IMR-90 (cell line): ENCODE measurements around the gene GRB10. TPM values are rescaled to one million over a fixed set of nuclear protein-coding genes. Genes with fewer than 3 reads are reported as not detected.
"Not testable (repeated sequence)": the region's sequence is repeated elsewhere in the genome, so short reads cannot be mapped to it uniquely, and the experiment has no call there.

Experiments used
- ATAC-seq: fragments of 200-7000 bp; cut with Tn5 transposase; 2 replicates; pipeline ENCODE4 v1.9.1; 2020; ENCODE audit warnings: low read depth, mild to moderate bottlenecking, moderate library complexity
- BruUV-seq: library from RNA; stranded (reverse); fragments of 400-500 nt; replicated peaks from 2 replicates; lab custom pipeline; 2021; lab: Mats Ljungman, UMichigan
- CTCF ChIA-PET: fragments of 300-600 bp; formaldehyde crosslinking; extraction: SDS; loops from one replicate; lab custom pipeline; 2021; ENCODE audit warnings: antibody characterized with exemption; lab: Yijun Ruan, JAX
- POLR2A ChIA-PET: fragments of 300-600 bp; sonication (Branson Sonifier 250); formaldehyde crosslinking; loops from one replicate; lab custom pipeline; 2022; ENCODE audit warnings: antibody characterized with exemption; ENCODE audit not compliant: unreplicated experiment; lab: Charles Lee
- DNase-seq: peaks from one replicate; pipeline ENCODE4 v3.0.0; 2013
- H2AFZ ChIP-seq: replicated peaks from 2 replicates; pipeline ENCODE3; 2013; ENCODE audit warnings: low read length, mild to moderate bottlenecking; ENCODE audit not compliant: poor library complexity
- H2AK5ac ChIP-seq: 2 replicates; pipeline ENCODE4 v1.6.1; 2013; ENCODE audit warnings: low read depth, low read length, inconsistent platforms
- H2AK9ac ChIP-seq: replicated peaks from 2 replicates; pipeline ENCODE3; 2013; ENCODE audit warnings: mild to moderate bottlenecking, low read depth, low read length, moderate library complexity; ENCODE audit not compliant: poor library complexity
- H2BK120ac ChIP-seq: 2 replicates; pipeline ENCODE4 v1.6.1; 2013; ENCODE audit warnings: low read depth, low read length, inconsistent platforms
- H2BK15ac ChIP-seq: 3 replicates; pipeline ENCODE4 v1.6.1; 2013; ENCODE audit warnings: low read depth, low read length, inconsistent platforms
- H2BK20ac ChIP-seq: 2 replicates; pipeline ENCODE4 v1.6.1; 2013; ENCODE audit warnings: low read depth, mild to moderate bottlenecking, inconsistent platforms, low read length, moderate library complexity
- H2BK5ac ChIP-seq: 2 replicates; pipeline ENCODE4 v1.6.1; 2013; ENCODE audit warnings: mild to moderate bottlenecking, low read depth, low read length, inconsistent platforms; ENCODE audit not compliant: poor library complexity, severe bottlenecking
- H3K14ac ChIP-seq: replicated peaks from 2 replicates; pipeline ENCODE4 v1.6.1; 2013; ENCODE audit warnings: low read depth, low read length, inconsistent platforms
- H3K18ac ChIP-seq: 2 replicates; pipeline ENCODE4 v1.6.1; 2013; ENCODE audit warnings: low read depth, low read length, control low read depth
- H3K23ac ChIP-seq: 2 replicates; pipeline ENCODE4 v1.6.1; 2013; ENCODE audit warnings: low read depth, low read length, inconsistent platforms
- H3K27ac ChIP-seq: 2 replicates; pipeline ENCODE4 v1.5.1; 2013; ENCODE audit warnings: mild to moderate bottlenecking, control low read depth, low read length; ENCODE audit not compliant: insufficient read depth
- H3K27me3 ChIP-seq: 2 replicates; pipeline ENCODE4 v1.6.1; 2013; ENCODE audit warnings: low read length; ENCODE audit not compliant: control insufficient read depth, insufficient read depth
- H3K36me3 ChIP-seq: 2 replicates; pipeline ENCODE4 v1.6.1; 2013; ENCODE audit warnings: low read length, mixed read lengths; ENCODE audit not compliant: control insufficient read depth, insufficient read depth
- H3K4ac ChIP-seq: 2 replicates; pipeline ENCODE4 v1.6.1; 2013; ENCODE audit warnings: low read depth, low read length, inconsistent platforms
- H3K4me1 ChIP-seq: 2 replicates; pipeline ENCODE4 v1.6.1; 2013; ENCODE audit warnings: low read length, mixed read lengths; ENCODE audit not compliant: control insufficient read depth, insufficient read depth
- H3K4me2 ChIP-seq: 2 replicates; pipeline ENCODE4 v1.6.1; 2013; ENCODE audit warnings: low read depth, mild to moderate bottlenecking, control low read depth, low read length, moderate library complexity
- H3K4me3 ChIP-seq: 2 replicates; pipeline ENCODE4 v1.5.1; 2013; ENCODE audit warnings: low read depth, mild to moderate bottlenecking, control low read depth, low read length, moderate library complexity; ENCODE audit not compliant: insufficient read depth
- H3K56ac ChIP-seq: 2 replicates; pipeline ENCODE4 v1.6.1; 2013; ENCODE audit warnings: low read length, inconsistent platforms; ENCODE audit not compliant: insufficient read depth; ENCODE audit errors: extremely low read depth
- H3K79me1 ChIP-seq, 2 experiments: 2 replicates each; pipeline ENCODE4 v1.6.1; 2013; ENCODE audit warnings: low read length in 2 of 2, inconsistent platforms in 1 of 2, low read depth in 1 of 2
- H3K9ac ChIP-seq: 2 replicates; pipeline ENCODE4 v1.6.1; 2013; ENCODE audit warnings: low read depth, low read length, control low read depth
- H3K9me1 ChIP-seq: 2 replicates; pipeline ENCODE4 v1.6.1; 2013; ENCODE audit warnings: low read length, inconsistent platforms; ENCODE audit not compliant: insufficient read depth
- H3K9me3 ChIP-seq: 2 replicates; pipeline ENCODE4 v1.6.1; 2013; ENCODE audit warnings: low read length; ENCODE audit not compliant: control insufficient read depth, insufficient read depth
- H4K20me1 ChIP-seq: 2 replicates; pipeline ENCODE4 v1.6.1; 2013; ENCODE audit warnings: low read length, inconsistent platforms; ENCODE audit not compliant: insufficient read depth
- H4K5ac ChIP-seq: 2 replicates; pipeline ENCODE4 v1.6.1; 2013; ENCODE audit warnings: mild to moderate bottlenecking, low read depth, low read length, control low read depth
- H4K8ac ChIP-seq, 2 experiments: 2 replicates each; pipeline ENCODE4 v1.6.1; 2013; ENCODE audit warnings: low read depth in 2 of 2, low read length in 2 of 2, control low read depth in 1 of 2, inconsistent platforms in 1 of 2
- H4K91ac ChIP-seq: 2 replicates; pipeline ENCODE4 v1.6.1; 2013; ENCODE audit warnings: low read depth, low read length, inconsistent platforms; ENCODE audit not compliant: insufficient read depth
- POLR2A ChIP-seq: IDR thresholded peaks from 2 replicates; pipeline ENCODE4 v1.6.1; 2012; ENCODE audit warnings: mild to moderate bottlenecking, low read depth, low read length
- WGBS, 2 experiments: methylation state at CpG; one replicate each; pipeline versions ENCODE4 v1.1.5 to v1.1.7; 2013; ENCODE audit warnings: missing lambda C conversion rate in 2 of 2; ENCODE audit not compliant: insufficient read length in 1 of 2; ENCODE audit errors: extremely low coverage in 2 of 2; 5-methylcytosine and 5-hydroxymethylcytosine counted together
- dilution Hi-C: fragments of 300-500 bp; cut with HindIII; formaldehyde crosslinking; loops from one replicate; pipeline ENCODE4 v1.14.3; 2018; ENCODE audit warnings: low sequenced_read_pairs; ENCODE audit not compliant: unreplicated experiment
- in situ Hi-C: fragments of 300-500 bp; cut with MboI; formaldehyde crosslinking; loops from 3 replicates; pipeline ENCODE4 v1.14.3; 2019; ENCODE audit warnings: low sequenced_read_pairs, inconsistent platforms, mixed read lengths
- intact Hi-C: fragments of 100-400 bp; cut with micrococcal nuclease; formaldehyde crosslinking; loops from 2 replicates; pipeline ENCODE4 v1.10.0; 2022
- polyA plus RNA-seq, 3 experiments: library from polyadenylated mRNA; depleted of rRNA; stranded (reverse); fragments of >200 nt; gene quantifications; 2 replicates each; pipeline ENCODE4 v1.2.3, GENCODE V29; 2012; ENCODE audit warnings: low replicate concordance in 1 of 3
- total RNA-seq: library from RNA; depleted of rRNA; stranded (reverse); fragments of >200 nt; gene quantifications from 2 replicates; pipeline ENCODE4 v1.2.3, GENCODE V29; 2012

The GRB10 gene
- total and polyA plus RNA-seq, 2 of the 4 experiments (the other 2 are of a cell fraction) = 6.3 to 15.1 TPM

- in situ Hi-C loops = no loop called here
- no peak overlapping the region for H3K23ac ChIP-seq
- no peak overlapping the region for H3K4me3 ChIP-seq
- BruUV-seq = no TSS peak
- ATAC-seq (no peak), DNase-seq (no peak)
- H3K27ac ChIP-seq = no peak overlapping the region
- no peak overlapping the region for H3K18ac ChIP-seq
- no peaks in the 10 kb centered on the region for H3K79me1 ChIP-seq
- no peaks in the 10 kb centered on the region for H3K9me1 ChIP-seq
- H3K4me2 ChIP-seq = no peak overlapping the region
- no peak overlapping the region for H3K9ac ChIP-seq
- 29% methylated on average over 1 of the region's 4 CpGs; no CpG with 5 or more reads in 1 of the 2 experiments for WGBS, 2 experiments
- H3K56ac ChIP-seq = no peak overlapping the region
- no peak overlapping the region for H2AK9ac ChIP-seq
- H2BK15ac ChIP-seq = no peak overlapping the region
- H2BK120ac ChIP-seq = no peak overlapping the region
- H2AFZ ChIP-seq = no peak overlapping the region
- H3K27me3 ChIP-seq = no peaks in the 10 kb centered on the region; the same call in none of the 2 replicates
- no peaks in the 10 kb centered on the region for H3K9me3 ChIP-seq
- ChIA-PET CTCF (no interaction called here), POLR2A (no interaction called here)
- intact Hi-C loops = no loop called here
- H4K20me1 ChIP-seq = no peaks in the 10 kb centered on the region
- H2BK5ac ChIP-seq = no peak overlapping the region
- H3K36me3 ChIP-seq = no peaks in the 10 kb centered on the region
- H2AK5ac ChIP-seq = no peak overlapping the region
- H4K91ac ChIP-seq = no peak overlapping the region
- no peaks in the 10 kb centered on the region for H3K4me1 ChIP-seq
- H2BK20ac ChIP-seq = no peak overlapping the region
- TF ChIP-seq POLR2A = no peak
- dilution Hi-C loops = no loop called here
- H3K14ac ChIP-seq = no peak overlapping the region
- no peak overlapping the region for H4K5ac ChIP-seq
- no peak overlapping the region for H4K8ac ChIP-seq
- H3K4ac ChIP-seq = no peak overlapping the region
Observed at GRCh38 chr7:50552139-50552538, 230.6 kb downstream of the GRB10 start.

- dilution Hi-C loops = not testable (repeated sequence)
Observed at GRCh38 chr7:50545613-50546012, 237.1 kb downstream of the GRB10 start.

More at GRCh38 chr7:50545613-50546012, 237.1 kb downstream of the GRB10 start:
- H3K56ac ChIP-seq, H3K4me3 ChIP-seq, H4K8ac ChIP-seq, H2AK9ac ChIP-seq, H3K4me2 ChIP-seq, H2AK5ac ChIP-seq, H4K5ac ChIP-seq, H4K91ac ChIP-seq, H3K27ac ChIP-seq, intact Hi-C loops, H3K9me1 ChIP-seq, H2BK5ac ChIP-seq, H3K4me1 ChIP-seq, H2BK15ac ChIP-seq, H3K36me3 ChIP-seq, H3K4ac ChIP-seq, DNase-seq, H4K20me1 ChIP-seq, in situ Hi-C loops, H3K23ac ChIP-seq, H2AFZ ChIP-seq, H3K9me3 ChIP-seq, H2BK20ac ChIP-seq, H2BK120ac ChIP-seq, BruUV-seq, ATAC-seq, H3K14ac ChIP-seq, H3K9ac ChIP-seq, H3K79me1 ChIP-seq, H3K18ac ChIP-seq: not testable (repeated sequence)
- CTCF ChIA-PET = interaction anchor here (0.7 to 1.1 kb wide), 2 partner anchors 9 to 11 kb away, joined by 3 read pairs; no protein-coding TSS in a partner anchor
- WGBS, 2 experiments = no CpG with 5 or more reads among the region's 4 CpGs
- POLR2A ChIA-PET = interaction anchor here (0.6 kb wide), 1 partner anchor 11 kb away, joined by 3 read pairs; no protein-coding TSS in a partner anchor
- peaks cover 14% of the 10 kb centered on the region for H3K27me3 ChIP-seq
